NCI-H524 treated with DMSO at 0.1 percent for 48 hours (cell line): ENCODE measurements around the gene TPGS2.
"Not testable (repeated sequence)": the region's sequence is repeated elsewhere in the genome, so short reads cannot be mapped to it uniquely, and the experiment has no call there.

Experiments
- DNase-seq: peaks from one replicate; lab custom pipeline; 2025; lab: John Stamatoyannopoulos, UW

TPGS2 gene, protein sequence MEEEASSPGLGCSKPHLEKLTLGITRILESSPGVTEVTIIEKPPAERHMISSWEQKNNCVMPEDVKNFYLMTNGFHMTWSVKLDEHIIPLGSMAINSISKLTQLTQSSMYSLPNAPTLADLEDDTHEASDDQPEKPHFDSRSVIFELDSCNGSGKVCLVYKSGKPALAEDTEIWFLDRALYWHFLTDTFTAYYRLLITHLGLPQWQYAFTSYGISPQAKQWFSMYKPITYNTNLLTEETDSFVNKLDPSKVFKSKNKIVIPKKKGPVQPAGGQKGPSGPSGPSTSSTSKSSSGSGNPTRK

DNA sequence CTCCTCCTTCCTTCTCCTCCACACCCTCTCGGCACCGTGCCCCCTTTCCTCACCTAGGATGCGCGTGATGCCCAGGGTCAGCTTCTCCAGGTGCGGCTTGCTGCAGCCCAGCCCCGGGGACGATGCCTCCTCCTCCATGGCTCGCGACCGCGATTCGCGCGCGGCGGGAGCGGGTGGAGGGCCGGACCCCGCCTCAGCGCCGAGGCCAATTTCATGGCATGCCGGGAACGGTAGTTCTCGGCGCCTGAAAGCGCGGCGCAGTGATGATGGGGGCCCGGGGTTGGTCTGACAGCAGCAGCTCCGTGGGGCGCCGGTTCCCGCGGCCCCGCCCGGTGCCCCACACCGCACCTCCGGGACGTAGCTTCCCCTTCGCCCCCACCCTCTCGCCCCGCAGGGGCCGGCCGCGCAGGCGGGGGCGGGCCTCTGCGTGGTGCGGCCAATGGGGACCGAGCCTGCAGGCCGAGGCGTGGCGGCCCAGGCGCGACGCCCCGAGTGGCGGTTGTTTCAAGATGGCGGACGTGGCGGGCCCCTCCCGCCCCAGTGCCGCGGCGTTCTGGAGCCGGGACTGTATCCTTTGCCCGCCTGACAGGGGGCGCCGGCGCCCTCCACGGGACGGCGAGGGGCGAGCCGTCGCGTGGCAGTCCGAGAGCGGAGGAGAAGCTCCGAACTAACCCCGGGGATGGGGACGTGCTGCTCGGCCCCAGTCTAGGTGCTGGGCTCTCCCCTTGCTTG is at the start of gene TPGS2, which contains the start of gene KIAA1328:
Gene TPGS2, minus strand, starts transcription at position 373 of the 732 bp plus-strand sequence. Its CDS starts 235 bp downstream, at position 138.
Gene KIAA1328, plus strand, starts transcription at position 498 of the 732 bp plus-strand sequence. Its CDS starts 12 bp downstream, at position 510.
- peak; percentile 72 for DNase-seq

DNA sequence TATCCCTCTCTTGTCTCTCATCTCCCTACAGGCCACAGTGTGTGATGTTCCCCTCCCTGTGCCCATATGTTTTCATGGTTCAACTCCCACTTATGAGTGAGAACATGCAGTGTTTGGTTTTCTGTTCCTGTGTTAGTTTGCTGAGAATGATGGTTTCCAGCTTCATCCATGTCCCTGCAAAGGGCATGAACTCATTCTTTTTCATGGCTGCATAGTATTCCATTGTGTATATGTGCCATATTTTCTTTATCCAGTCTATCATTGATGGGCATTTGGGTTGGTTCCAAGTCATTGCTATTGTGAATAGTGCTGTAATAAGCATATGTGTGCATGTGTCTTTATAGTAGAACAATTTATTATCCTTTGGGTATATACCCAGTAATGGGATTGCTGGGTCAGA is 45.0 kb upstream of the TPGS2 start:
- not testable (repeated sequence) for DNase-seq

DNA sequence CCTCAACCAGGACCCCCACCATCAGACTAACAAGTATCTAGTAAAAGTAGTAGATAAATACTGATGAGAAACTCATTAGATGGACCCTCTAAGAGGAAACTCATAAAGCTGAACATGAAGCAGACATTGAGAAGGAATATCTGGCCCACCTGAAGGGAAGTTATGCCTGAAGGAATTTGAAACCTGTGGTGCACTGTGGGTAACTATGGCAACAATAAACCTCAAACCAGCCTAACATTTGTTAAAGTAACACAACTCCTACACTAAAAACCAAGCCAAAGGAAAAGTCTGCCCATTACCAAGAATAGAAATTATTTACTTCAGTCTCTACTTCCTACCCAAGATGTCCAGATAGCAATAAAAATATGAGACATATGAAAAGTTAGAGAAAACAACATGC is 43.5 kb upstream of the TPGS2 start:
- DNase-seq, result no peak

DNA sequence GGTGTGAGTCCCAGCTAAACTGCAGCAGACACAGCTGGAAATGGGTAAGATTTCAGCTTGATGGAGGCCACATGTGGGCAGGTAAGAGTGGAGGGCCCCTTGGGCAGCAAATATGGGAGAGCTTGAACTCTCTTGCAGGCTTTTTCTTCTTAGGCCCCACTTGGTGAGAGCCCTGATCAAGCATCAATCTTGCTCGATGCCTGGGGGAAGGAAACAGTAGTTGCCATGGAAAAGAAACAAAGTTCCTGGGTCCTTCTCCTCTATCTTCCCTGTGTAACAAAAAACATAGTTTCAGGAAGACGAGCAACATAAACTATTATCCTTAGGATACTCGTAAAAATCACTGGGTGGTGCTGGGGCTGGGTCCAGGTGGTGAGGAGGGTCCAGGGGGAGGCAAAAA is 43.0 kb upstream of the TPGS2 start:
- no peak for DNase-seq

DNA sequence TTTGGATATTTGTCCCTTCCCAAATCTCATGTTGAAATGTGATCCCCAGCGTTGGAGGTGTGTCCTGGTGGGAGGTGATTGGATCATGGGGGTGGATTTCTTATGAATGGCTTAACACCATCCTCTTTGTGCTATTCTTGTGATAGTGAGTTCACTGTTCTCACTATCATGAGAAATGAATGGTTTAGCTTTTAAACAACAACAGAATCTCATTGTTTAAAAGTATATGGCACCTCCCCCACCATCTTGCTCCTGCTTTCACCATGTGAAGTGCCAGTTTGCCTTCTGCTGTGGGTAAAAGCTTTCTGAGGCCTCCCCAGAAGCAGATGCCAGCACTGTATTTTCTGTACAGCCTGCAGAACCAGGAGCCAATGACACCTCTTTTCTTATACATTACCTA is 38.3 kb upstream of the TPGS2 start:
- no peak for DNase-seq

DNA sequence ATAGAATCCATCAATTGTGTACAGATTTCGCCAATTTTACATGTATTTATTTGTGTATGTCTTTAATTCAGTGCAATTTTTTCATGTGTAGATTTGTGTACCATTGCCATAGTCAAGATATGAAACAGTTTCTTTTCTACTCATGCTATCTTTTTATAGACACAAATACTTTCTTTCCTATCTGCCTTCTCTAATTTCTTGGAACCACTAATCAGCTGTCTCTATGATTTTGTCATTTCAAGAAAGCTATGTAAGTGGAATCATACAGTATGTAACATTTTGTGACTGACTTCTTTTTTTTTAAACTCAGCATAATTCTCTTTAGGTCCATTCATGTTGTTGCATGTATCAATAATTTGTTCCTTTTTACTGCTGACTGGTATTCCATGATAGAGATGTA is 33.4 kb upstream of the TPGS2 start:
- DNase-seq, result no peak

DNA sequence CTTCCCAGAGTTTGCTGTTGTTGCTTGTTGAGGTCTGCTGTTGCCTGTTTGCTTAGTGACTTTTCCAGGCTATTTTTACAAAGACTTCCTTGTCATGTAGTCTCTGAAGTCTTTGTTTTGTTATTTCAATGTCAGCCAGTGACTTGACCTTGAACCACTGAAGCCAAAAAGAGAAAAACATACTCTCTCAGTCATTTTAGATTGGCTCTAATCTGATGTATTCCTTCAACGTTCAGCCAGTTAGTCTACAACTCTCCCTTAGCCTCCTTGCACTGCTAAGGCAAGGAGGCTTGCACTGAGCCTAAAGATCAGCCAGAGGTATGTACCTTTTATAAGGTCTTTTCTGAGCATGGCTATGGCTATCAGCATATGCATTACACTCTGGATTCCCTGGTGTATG is 28.0 kb upstream of the TPGS2 start:
- no peak for DNase-seq

DNA sequence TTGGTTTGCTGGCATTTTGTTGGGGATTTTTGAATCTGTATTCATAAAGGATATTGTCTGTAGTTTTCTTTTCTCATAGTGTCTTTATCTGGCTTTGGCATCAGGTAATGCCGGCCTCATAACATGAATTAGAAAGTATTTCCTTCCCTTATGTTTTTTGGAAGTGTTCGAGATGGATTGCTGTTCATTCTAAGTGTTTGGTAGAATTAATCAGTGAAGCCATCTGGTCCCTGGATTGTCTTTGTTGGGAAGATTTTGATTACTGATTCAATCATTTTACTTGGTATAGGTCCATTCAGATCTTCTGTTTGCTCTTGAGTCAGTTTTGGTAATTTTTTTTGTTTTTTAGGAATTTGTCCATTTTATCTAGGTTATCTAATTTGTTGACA is 22.4 kb upstream of the TPGS2 start:
- peak; percentile 13 for DNase-seq

DNA sequence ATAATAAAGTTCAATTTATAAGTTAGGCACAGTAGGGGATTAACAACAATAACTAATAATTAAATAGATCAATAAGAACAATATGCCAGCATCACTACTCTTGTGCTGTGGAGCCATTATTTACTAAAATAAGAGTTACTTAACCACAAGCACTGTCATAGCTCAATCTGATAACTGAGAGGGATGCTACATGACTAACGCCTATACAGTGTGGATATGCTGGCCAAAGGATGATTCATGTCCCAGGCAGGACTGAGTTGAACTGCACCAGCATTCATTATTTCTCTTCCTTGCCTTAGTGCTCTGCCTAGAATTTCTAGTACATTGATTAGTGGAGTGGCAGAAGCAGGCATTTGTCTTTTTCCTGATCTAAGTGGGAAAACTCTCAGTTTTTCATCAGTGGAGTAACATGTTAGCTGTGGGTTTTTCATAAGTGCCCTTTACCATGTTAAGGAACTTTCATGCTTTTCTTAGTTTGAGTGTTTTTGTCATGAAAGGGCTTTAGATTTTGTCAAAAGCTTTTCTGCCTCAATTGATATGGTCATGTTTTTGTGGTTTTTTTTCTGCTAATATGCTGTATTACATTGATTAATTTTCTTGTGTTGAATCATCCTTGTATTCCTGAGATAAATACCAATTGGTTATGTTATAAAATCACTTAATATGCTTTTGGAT is 21.9 kb upstream of the TPGS2 start:
- no peak for DNase-seq

DNA sequence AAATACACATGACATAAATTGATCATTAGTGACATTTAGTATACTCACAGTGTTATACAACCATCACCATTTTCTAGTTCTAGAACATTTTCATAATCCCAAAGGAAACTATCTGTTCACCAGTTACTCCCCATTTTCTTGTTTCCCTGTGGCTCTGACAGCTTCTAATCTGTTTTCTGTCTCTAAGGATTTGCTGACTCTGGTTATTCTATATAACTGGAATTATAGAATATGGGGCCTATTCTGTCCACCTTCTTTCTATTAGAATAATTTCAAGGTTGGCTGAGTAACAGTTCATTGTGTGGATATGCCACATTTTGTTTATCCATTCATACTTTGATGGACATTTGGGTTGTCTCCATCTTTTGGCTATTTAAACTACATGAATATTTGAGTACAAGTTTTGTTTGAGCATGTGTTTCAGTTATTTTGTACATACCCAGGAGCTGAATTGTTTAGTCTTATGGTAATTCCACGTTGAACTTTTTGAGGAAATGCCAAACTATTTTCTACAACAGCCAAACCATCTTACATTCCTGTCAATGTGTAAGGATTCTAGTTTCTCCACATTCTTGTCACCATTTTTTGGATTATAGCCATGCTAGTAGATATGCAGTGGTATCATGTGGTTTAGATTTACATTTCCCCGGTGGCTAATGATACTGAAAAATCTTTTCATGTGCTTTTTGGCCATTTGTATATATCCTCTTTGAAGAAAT is 20.6 kb upstream of the TPGS2 start:
- DNase-seq, result no peak

DNA sequence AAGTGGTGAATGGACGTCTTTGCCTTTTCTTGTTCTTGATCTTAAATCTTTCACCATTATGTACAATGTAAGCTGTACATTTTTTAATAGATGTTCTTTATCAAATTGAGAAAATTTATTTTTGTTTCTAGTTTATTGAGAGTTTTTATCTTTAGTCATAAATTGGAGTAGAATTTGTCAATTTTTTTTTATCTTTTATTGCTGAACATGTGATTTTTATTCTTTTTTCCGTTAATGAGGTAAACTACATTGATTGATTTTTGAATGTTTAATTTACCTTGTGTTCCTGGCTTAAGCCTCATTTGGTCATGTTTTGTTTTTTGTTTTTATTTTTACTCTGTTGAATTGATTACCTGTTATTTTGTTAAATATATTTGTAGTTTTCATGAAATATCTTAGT is 19.8 kb upstream of the TPGS2 start:
- no peak for DNase-seq

DNA sequence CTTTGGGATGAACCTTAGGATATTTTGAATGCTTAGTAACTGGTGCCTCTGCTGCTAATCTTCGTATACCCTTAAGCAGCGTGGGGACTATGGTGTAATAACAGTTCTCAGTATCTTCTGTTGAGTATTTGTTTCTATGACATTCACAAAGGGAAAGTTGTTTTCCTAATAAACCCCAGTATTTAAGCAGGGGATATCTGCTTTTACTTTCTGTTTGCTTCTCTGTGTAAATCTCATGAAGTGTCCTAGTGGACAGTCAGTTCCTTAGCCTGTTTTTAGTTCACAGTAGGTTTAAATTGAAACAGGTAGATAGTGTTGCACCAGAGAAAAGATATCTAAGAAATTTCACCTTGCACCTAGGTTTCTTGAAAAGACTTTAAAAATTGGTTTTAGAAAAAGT is 15.0 kb upstream of the TPGS2 start:
- DNase-seq, result no peak

DNA sequence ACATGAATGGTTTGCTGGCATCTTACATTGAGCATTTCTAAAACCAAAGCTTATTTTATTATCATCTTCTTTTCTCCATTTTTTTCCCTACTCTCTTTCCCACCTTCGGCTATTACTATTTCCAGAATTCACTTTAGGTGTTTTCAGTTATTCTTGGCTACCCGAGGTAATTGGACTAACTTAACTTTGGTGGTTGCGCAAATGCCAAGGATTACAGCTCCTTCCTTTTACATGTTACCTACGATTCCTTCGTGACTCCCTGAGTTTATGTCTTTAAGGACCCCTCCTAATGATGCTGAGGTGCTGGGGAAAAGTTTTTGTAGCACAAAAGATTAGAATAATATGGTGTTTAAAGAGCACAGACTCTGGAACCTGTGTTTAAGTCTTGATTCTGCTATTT is 14.4 kb upstream of the TPGS2 start:
- DNase-seq, result no peak

DNA sequence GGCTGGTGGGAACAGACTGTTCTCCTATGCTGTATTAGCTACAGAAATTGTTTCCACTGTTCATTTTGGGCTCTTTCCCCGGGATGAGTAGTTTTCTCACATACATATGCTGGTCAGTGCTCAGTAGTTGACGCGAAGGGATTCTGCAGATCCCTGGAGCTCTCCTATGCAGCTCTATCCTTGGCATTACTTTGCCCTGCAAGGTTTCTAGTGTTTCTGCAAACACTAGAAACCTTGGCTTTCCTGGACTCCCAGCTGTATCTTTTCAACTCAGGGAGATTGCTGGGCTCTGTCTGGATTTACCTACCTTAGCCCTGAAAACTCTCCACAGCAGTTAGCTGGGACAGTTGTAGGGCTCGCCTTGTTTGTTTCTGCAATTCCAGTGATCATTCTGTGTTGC is 11.0 kb upstream of the TPGS2 start:
- DNase-seq, result no peak

DNA sequence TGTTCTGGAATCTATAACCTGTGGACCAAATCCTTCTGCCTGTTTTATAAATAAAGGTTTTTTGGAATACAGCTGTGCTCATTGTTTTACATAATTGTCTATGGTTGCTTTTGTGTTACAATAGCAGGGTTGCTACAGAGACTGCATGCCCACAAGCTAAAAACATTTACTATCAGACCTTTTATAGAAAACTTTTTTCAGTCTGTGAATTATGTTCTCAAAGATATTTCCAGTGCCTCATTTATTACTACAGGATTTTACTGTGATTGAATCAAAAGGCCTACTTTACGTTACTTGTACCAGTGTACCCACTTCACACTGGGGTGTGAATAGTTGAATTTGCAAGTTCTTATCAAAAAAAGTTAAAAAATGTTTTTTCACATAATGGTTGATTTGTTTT is 7.1 kb upstream of the TPGS2 start:
- DNase-seq, result no peak

DNA sequence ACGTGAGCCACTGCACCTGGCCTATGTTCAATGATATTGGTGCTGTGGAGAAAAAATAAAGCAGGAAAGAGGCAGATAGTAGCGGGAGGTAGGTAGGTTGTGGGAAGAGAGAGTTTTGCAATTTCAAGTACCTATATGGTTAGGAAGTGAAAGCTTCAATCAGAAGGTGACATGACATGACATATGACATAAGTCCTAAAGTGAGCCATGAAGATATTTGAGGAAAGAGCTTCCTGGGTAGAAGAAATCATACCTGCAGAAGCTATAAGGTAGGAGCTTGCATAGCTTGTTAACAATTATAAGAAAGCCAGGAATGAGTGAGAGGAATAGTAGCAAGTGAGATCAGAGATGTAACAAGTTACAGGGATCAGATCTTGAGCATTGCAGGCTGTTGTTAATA is 4.3 kb upstream of the TPGS2 start:
- DNase-seq, result no peak

DNA sequence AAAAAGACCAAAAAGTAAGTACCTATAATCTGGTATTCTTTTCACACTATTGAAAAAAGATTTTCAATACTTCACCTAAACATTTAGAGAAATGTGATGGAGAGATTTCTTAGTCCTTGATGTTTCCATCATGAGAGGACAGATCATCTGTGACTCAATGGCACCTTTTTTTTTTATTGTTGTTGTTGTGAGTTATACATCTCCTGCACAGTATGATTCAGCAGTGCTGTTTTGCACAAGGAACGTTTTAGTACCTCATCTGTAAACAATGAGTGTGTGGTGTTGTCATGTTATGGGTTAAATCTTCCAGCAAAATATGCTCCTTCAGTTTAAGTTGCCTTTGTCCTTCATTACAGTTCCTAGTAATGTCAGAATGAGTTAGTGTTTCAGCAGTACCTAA is 2.3 kb upstream of the TPGS2 start:
- no peak for DNase-seq

DNA sequence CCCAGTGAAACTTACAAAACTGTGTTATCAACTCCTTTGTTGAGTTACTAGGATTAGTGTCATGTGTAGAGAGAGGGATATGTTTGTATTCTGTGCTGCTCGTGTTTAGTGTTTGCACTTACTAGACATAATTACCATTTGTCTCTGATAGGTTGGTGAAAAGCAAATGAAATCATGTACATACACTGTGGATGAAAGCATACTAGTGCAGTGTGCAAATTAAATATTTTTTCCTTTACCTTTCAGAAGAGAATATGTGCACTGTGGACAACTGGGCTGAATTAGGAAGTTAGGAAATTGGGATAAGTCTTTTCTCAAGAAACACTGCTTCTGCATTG is 1.3 kb upstream of the TPGS2 start:
- no peak for DNase-seq

DNA sequence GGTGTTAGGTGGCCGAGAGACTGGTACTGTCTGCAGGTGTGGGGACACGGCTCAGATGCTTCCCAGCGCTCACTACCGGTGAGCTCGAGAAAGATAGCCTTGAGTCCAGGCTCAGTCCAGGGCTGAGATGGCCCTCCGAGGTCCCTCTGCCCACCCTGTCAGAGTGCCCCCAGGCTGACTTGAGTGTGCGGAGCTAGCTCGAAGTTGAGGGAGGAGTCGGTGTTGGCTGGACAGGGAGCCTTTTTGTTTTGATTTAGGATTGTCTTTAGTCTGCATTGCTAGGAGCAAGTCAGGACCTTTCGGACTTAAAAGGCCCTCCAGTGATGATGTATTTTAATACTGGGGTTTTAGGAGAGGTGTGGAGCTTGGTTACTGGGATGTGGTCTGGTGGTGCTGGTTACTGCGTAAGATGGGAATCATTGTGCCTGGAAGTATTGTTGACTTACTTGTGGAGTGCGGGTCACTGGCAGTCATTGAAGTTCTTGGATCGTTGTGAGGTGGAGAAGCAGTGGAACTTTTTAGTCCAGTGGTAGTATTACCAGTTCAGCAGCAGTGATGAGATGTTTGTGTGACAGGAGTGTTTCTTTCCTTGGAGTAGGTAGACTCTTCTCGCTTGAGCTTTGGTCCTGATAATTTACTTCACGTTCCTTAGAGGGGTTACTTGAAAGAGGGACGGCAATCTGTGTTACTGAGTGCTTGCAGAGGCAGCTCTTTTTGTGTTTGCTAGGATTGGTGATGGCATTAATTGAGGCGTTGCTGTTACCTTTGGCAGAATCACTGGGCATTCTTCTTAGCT is 758 bp upstream of the TPGS2 start:
- no peak for DNase-seq

DNA sequence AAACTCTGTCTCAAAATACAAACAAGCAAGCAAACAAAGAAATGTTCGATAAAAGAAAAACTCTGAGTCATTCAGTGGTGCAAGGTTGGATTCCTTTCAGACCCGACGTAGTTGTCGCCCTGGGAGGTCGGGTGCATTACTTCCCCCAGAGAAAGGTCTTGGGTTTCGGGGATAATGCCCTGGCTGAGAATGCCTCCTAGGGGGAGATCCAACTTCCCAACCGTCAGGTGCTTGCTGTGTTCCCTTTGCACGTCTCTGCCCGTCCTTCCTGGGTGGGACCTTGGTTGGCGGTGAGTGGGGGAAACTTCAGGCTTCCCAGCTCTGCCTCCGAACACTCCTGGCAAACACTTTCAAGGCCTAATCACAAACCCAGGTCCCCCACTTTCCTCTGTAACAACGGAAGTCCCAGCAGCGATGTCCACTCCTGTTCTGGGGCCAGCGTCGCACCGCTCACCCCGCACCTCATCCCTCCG is 609 bp downstream of the TPGS2 start:
- DNase-seq, result no peak

DNA sequence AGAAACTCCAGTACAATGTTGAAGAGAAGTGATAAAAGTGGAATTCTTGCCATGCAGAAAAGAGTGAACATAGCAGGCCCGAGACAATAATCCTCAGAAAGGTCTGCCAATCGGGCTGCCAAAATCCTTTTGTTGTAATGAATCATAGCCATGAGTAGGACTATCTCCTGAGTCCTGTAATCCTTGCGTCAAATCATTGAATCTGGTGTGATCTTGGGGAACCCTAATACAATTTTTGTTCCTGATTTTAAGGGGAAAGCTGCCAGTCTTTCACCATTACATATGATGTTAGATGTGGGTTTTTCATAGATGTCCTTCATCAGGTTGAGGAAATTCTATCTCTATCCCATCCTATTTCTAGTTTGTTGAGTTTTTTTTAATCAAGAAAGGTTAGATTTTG is 2.2 kb downstream of the TPGS2 start:
- DNase-seq, result no peak

DNA sequence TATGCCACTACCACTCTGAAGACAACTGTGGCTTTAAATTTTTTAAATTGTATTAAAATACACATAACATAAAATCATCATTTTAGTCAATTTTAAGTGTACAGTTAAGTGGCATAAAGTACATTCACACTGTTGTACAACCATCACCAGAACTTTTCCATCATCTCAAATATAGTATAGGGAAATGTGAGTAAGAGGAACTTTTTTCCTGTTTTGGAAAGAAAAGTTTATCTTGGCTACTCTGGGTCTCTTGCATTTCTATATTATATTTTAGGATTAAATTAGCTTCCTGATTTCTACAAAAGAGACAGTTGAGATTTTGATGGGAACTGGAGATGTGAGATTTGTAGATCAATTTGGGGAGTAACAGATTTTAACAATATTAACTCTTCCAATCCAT is 3.3 kb downstream of the TPGS2 start:
- DNase-seq, result no peak
